Measurements from ENCODE around the gene CTDP1. TPM values are rescaled to one million over a fixed set of nuclear protein-coding genes. Genes with fewer than 3 reads are reported as not detected.

Gene CTDP1
- total RNA-seq, 1 experiment from 2014 or later = 20.3 TPM

DNA sequence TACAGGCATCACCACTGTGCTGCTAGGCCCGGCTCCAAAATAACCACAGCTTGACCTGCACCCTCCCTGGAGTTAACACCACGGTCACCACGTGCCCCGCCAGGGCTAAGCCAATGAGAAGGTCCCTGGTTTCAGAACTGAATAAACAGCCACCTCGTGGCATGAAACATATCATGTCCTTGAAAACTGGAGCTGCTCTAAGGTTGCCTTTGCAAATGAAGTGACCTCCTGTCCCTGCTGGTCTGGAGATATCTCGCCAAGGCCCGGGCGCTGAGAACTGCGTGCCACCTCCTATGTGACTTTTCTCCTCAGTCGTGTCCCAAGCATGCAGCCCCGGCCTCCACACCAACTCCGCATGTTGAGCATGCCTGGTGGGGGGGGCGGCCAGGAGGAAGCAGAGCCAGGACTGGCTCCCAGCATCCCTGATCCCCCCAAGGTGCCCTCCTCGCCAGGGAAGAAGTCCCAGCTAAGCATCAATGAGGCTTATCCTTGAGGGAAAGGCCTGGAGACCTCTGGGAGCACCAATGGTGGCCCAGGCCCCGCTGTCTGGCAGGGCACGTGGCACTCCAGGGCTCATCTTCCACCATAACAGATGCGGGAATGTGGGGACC is 101.8 kb downstream of the CTDP1 start:
- Mint-ChIP-seq H3K9me3 (ENCODE audit: unreplicated experiment) (no peaks in the 10 kb centered on the region), H3K27ac (ENCODE audit: low read depth, unreplicated experiment) (no peak overlapping the region), H3K27me3 (ENCODE audit: insufficient read depth, unreplicated experiment) (peaks cover 11% of the 10 kb centered on the region), H3K4me3 (ENCODE audit: unreplicated experiment) (no peak overlapping the region), H3K4me1 (ENCODE audit: insufficient read depth, unreplicated experiment) (no peaks in the 10 kb centered on the region), H3K36me3 (ENCODE audit: insufficient read depth, unreplicated experiment) (no peaks in the 10 kb centered on the region)
- TF ChIP-seq, protein P1, sequence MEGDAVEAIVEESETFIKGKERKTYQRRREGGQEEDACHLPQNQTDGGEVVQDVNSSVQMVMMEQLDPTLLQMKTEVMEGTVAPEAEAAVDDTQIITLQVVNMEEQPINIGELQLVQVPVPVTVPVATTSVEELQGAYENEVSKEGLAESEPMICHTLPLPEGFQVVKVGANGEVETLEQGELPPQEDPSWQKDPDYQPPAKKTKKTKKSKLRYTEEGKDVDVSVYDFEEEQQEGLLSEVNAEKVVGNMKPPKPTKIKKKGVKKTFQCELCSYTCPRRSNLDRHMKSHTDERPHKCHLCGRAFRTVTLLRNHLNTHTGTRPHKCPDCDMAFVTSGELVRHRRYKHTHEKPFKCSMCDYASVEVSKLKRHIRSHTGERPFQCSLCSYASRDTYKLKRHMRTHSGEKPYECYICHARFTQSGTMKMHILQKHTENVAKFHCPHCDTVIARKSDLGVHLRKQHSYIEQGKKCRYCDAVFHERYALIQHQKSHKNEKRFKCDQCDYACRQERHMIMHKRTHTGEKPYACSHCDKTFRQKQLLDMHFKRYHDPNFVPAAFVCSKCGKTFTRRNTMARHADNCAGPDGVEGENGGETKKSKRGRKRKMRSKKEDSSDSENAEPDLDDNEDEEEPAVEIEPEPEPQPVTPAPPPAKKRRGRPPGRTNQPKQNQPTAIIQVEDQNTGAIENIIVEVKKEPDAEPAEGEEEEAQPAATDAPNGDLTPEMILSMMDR (IDR thresholded peaks at IDR 0.05; ENCODE audit: unreplicated experiment) = no peak
- intact Hi-C loops (cut with micrococcal nuclease) = no loop called here
- no peak for DNase-seq (ENCODE audit: unreplicated experiment)
- ChIA-PET CTCF (no interaction called here), POLR2A (interaction anchor here (0.6 kb wide), 1 partner anchor 253 kb away, joined by 3 read pairs; the partner anchor contains the start of gene RBFA)
- BruUV-seq (replicated peaks) = no TSS peak

DNA sequence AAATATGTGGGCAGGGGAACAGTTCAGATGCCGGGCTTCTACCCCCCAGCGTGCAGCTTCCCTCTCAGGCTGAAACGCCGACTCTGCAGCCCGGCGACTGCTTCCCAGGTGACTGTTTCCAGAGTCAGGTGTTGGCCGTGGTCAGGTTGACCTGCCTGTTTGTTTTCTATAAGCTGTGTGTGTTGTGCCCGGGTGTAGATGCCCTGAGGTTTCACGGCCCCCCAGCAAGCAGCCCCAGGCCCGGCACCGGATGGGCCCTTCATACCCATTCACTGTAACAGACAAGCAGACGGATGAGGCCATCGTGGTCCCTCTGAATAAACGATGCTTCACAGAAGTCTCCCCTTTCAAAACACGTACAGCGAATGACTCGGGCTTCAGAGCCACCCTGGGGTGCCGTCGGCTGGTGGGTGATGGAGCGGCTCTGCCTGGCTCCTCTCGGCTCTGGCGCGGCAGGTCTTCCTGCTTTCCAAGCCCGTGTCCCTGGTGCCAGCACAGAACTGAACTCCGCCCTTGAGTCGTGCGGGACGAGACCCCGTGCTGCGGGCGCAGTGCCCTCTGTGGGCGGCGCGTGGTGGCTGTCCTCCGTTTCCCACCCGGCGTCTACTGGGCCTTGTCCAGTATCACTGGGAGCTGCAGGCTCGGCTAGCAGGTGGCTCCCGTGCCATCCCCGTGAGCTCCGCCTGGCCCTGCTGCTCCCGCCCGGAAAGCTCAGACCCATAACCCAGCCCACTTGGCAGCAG is 103.1 kb downstream of the CTDP1 start:
- no peak for DNase-seq (ENCODE audit: unreplicated experiment)
- ChIA-PET POLR2A (no interaction called here), CTCF (no interaction called here)
- no peak overlapping the region for H3K27ac Mint-ChIP-seq (ENCODE audit: low read depth, unreplicated experiment)
- H3K4me1 Mint-ChIP-seq (ENCODE audit: insufficient read depth, unreplicated experiment) = no peaks in the 10 kb centered on the region
- H3K4me3 Mint-ChIP-seq (ENCODE audit: unreplicated experiment) = no peak overlapping the region
- TF ChIP-seq, protein P1 (IDR thresholded peaks at IDR 0.05; ENCODE audit: unreplicated experiment) = no peak
- BruUV-seq (replicated peaks) = no TSS peak
- intact Hi-C loops (cut with micrococcal nuclease) = no loop called here
- no peaks in the 10 kb centered on the region for H3K36me3 Mint-ChIP-seq (ENCODE audit: insufficient read depth, unreplicated experiment)
- H3K9me3 Mint-ChIP-seq (ENCODE audit: unreplicated experiment) = no peaks in the 10 kb centered on the region
- H3K27me3 Mint-ChIP-seq (ENCODE audit: insufficient read depth, unreplicated experiment) = peaks cover 2% of the 10 kb centered on the region

DNA sequence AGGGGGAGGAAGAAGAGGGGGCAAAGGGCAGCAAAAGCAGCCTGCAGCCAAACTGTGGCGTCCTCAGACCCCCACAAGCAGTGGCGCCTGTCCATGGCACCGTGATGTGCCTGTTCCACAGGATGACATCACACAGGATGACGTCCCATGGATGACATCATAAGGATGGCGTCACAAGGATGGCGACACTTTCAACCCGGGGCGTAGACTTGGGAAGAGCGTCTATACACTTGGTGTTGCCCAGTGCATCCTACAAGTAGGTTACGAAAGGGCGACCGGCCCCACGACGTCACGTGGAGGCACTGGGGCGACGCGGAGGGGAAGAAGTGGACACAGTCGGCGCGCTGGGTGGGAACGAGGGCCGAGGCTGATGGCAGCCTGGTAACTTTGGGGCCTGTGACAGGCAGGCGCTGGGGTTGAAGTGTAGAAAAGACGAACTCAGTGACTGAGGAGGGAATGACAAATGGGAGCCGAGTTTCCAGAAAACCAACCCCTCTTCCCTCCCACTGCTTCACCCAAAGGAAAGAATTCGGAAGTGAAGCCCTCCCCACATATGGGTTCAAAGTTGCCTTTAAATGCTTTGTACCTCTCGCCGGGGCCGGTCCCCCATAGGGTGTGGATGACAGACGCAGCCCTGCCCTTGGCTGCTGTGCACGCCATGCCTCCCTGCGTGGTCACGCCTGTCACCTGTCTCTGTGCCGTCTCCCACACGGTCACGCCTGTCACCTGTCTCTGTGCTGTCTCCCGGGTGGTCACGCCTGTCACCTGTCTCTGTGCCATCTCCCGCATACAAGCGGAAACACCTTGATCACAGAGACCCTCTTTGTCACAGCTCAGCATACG is 104.7 kb downstream of the CTDP1 start:
- Mint-ChIP-seq H3K4me3 (ENCODE audit: unreplicated experiment) (no peak overlapping the region), H3K9me3 (ENCODE audit: unreplicated experiment) (no peaks in the 10 kb centered on the region), H3K27ac (ENCODE audit: low read depth, unreplicated experiment) (no peak overlapping the region), H3K4me1 (ENCODE audit: insufficient read depth, unreplicated experiment) (no peaks in the 10 kb centered on the region), H3K36me3 (ENCODE audit: insufficient read depth, unreplicated experiment) (no peaks in the 10 kb centered on the region), H3K27me3 (ENCODE audit: insufficient read depth, unreplicated experiment) (no peaks in the 10 kb centered on the region)
- CTCF ChIA-PET = no interaction called here
- DNase-seq (ENCODE audit: unreplicated experiment) = no peak
- BruUV-seq (replicated peaks) = no TSS peak
- TF ChIP-seq, protein P1 (IDR thresholded peaks at IDR 0.05; ENCODE audit: unreplicated experiment) = no peak
- POLR2A ChIA-PET = no interaction called here
- intact Hi-C loops (cut with micrococcal nuclease) = no loop called here
